DMS 273 treated with DMSO at 0.1 percent for 48 hours (cell line): Measurements from ENCODE around the gene CCDC59.

Source experiments
- DNase-seq: peaks from one replicate; lab custom pipeline; 2025; lab: John Stamatoyannopoulos, UW

CCDC59 gene

DNA sequence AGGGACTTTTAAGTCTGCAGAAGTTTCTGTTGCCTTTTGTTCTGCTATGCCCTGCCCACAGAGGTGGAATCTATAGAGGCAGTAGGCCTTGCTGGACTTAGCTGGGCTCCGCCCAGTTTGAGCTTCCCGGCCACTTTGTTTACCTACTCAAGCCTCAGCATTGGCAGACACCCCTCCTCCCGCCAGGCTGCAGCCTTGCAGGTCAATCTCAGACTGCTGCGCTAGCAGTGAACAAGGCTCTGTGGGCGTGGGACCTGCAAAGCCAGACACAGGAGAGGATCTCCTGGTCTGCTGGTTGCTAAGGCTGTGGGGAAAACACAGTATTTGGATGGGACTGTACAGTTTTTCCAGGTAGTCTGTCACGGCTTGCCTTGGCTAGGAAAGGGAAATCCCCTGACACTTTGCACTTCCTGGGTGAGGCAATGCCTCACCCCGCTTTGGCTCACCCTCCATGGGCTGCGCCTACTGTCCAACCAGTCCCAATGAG, 43.7 kb downstream of the CCDC59 start:
- DNase-seq = no peak
